Mesendoderm (in vitro differentiated cells): ENCODE results near the gene COL20A1.
"Not testable (repeated sequence)": the region's sequence is repeated elsewhere in the genome, so short reads cannot be mapped to it uniquely, and the experiment has no call there.

Experiments used
- DNase-seq: peaks from one replicate; pipeline ENCODE4 v3.0.0; 2013
- H2AK5ac ChIP-seq: 2 replicates; pipeline ENCODE4 v1.6.1; 2013; ENCODE audit warnings: low read length, inconsistent platforms
- H2BK120ac ChIP-seq: 2 replicates; pipeline ENCODE4 v1.6.1; 2013; ENCODE audit warnings: low read depth, mild to moderate bottlenecking, low read length, moderate library complexity, mixed read lengths
- H2BK15ac ChIP-seq: replicated peaks from 2 replicates; pipeline ENCODE4 v1.6.1; 2013; ENCODE audit warnings: low read depth, mild to moderate bottlenecking, moderate library complexity
- H2BK5ac ChIP-seq: 2 replicates; pipeline ENCODE4 v1.6.1; 2013; ENCODE audit warnings: low read length, inconsistent platforms
- H3K18ac ChIP-seq: 2 replicates; pipeline ENCODE4 v1.6.1; 2013; ENCODE audit warnings: mild to moderate bottlenecking, low read length, mixed read lengths
- H3K23ac ChIP-seq: one replicate; pipeline ENCODE4 v1.6.1; 2013; ENCODE audit warnings: low read length
- H3K27ac ChIP-seq: 2 replicates; pipeline ENCODE4 v1.5.1; 2013; ENCODE audit warnings: low read depth, mild to moderate bottlenecking, inconsistent platforms, low read length, moderate library complexity
- H3K27me3 ChIP-seq: 2 replicates; pipeline ENCODE4 v1.6.1; 2013; ENCODE audit warnings: low read length, control low read depth, mild to moderate bottlenecking, inconsistent platforms; ENCODE audit not compliant: insufficient read depth, poor library complexity
- H3K36me3 ChIP-seq: 2 replicates; pipeline ENCODE4 v1.6.1; 2013; ENCODE audit warnings: low read length, inconsistent platforms; ENCODE audit not compliant: control insufficient read depth, insufficient read depth
- H3K4ac ChIP-seq: one replicate; pipeline ENCODE4 v1.6.1; 2013; ENCODE audit warnings: low read depth, mild to moderate bottlenecking, low read length, moderate library complexity
- H3K4me1 ChIP-seq: 2 replicates; pipeline ENCODE4 v1.6.1; 2013; ENCODE audit warnings: low read depth, low read length, inconsistent platforms; ENCODE audit not compliant: control insufficient read depth
- H3K4me2 ChIP-seq: 2 replicates; pipeline ENCODE4 v1.6.1; 2013; ENCODE audit warnings: low read length
- H3K4me3 ChIP-seq: 2 replicates; pipeline ENCODE4 v1.5.1; 2013; ENCODE audit warnings: mild to moderate bottlenecking, low read length
- H3K56ac ChIP-seq: one replicate; pipeline ENCODE4 v1.6.1; 2013; ENCODE audit warnings: low read length
- H3K79me1 ChIP-seq: 2 replicates; pipeline ENCODE4 v1.6.1; 2013; ENCODE audit warnings: low read length, inconsistent platforms
- H3K79me2 ChIP-seq: 2 replicates; pipeline ENCODE4 v1.6.1; 2013; ENCODE audit warnings: mild to moderate bottlenecking, low read length; ENCODE audit not compliant: control insufficient read depth, insufficient read depth
- H3K9ac ChIP-seq: 2 replicates; pipeline ENCODE4 v1.6.1; 2013; ENCODE audit warnings: low read length, inconsistent platforms
- H4K5ac ChIP-seq: one replicate; pipeline ENCODE4 v1.6.1; 2013; ENCODE audit warnings: low read length
- H4K8ac ChIP-seq: one replicate; pipeline ENCODE4 v1.6.1; 2013; ENCODE audit warnings: low read depth, mild to moderate bottlenecking, control low read depth, low read length, moderate library complexity
- WGBS: extraction: QIAGEN DNeasy Blood & Tissue Kit; methylation state at CpG from one replicate; pipeline ENCODE4 v1.1.7; 2013; ENCODE audit warnings: low lambda C conversion rate, missing lambda C conversion rate; ENCODE audit not compliant: insufficient coverage; ENCODE audit errors: extremely low coverage; 5-methylcytosine and 5-hydroxymethylcytosine counted together

Gene COL20A1

DNA sequence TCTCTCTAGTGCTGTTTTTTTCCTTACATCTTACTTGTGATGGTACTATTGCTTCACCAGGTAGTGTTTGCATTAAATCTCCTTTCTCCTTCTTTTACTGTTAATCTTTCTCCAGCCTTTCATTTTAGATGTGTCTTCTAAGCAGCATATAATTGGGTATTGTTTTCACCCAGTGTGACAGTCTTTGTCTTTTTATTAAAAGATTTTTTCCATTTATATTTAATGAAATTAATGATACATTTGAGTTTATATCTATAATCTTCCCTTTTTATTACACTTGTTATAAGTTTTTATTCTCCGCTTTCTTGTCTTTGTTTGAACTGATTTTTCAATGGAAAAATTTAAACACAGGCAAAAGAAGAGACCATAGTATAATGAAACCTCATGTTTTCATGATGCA, 8.7 kb downstream of the COL20A1 start:
- H2BK15ac ChIP-seq, result no peak overlapping the region
- H3K36me3 ChIP-seq, result no peaks in the 10 kb centered on the region
- no peak overlapping the region for H3K9ac ChIP-seq
- H2AK5ac ChIP-seq, result no peak overlapping the region
- H3K18ac ChIP-seq, result no peak overlapping the region
- no peak overlapping the region for H2BK5ac ChIP-seq
- no peak overlapping the region for H4K8ac ChIP-seq
- no CpG with 5 or more reads among the region's 1 CpG for WGBS
- H3K23ac ChIP-seq, result no peak overlapping the region
- H3K27me3 ChIP-seq, result no peaks in the 10 kb centered on the region
- no peak overlapping the region for H3K56ac ChIP-seq
- H3K4me3 ChIP-seq, result no peak overlapping the region
- no peak overlapping the region for H3K27ac ChIP-seq
- no peaks in the 10 kb centered on the region for H3K79me1 ChIP-seq
- DNase-seq, result no peak
- no peak overlapping the region for H2BK120ac ChIP-seq
- no peak overlapping the region for H4K5ac ChIP-seq
- no peaks in the 10 kb centered on the region for H3K4me1 ChIP-seq
- H3K4me2 ChIP-seq, result no peak overlapping the region
- H3K79me2 ChIP-seq, result no peaks in the 10 kb centered on the region
- no peak overlapping the region for H3K4ac ChIP-seq

DNA sequence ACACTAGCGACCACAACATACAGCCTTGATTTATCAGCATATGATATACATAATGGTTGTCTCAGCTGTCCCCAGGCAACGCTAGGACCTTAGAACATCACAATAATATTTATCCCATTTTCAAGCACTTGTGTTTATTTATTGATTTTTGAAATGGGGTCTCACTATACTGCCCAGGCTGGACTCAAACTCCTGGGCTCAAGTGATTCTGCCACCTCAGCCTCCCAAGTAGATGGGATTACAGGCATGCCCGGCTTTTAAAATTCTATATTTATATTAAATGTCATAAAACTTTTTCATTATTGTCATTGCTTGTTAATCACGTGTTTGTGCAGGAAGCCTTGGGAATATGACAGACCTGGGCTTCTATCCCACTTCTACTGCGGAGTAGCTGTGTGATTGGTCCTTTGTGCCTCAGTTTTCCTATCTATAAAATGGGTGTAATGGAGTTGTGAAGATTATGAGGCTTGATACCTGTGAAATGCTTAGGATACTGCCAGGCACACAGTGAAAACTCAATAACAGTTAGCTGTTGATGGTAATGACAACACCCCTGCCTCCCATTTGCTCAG, 10.2 kb downstream of the COL20A1 start:
- Histone ChIP-seq H3K79me2 (no peaks in the 10 kb centered on the region), H4K5ac (no peak overlapping the region), H3K23ac (no peak overlapping the region), H2AK5ac (no peak overlapping the region), H3K9ac (no peak overlapping the region), H3K4me2 (no peak overlapping the region), H2BK120ac (no peak overlapping the region), H4K8ac (no peak overlapping the region), H3K36me3 (no peaks in the 10 kb centered on the region), H3K4me3 (no peak overlapping the region), H3K4me1 (no peaks in the 10 kb centered on the region), H3K79me1 (no peaks in the 10 kb centered on the region), H3K4ac (no peak overlapping the region), H3K18ac (no peak overlapping the region), H2BK5ac (no peak overlapping the region), H3K56ac (no peak overlapping the region), H3K27me3 (no peaks in the 10 kb centered on the region), H2BK15ac (no peak overlapping the region), H3K27ac (no peak overlapping the region)
- DNase-seq, result no peak
- WGBS, result no CpG with 5 or more reads among the region's 5 CpGs

- no peak overlapping the region for H2BK120ac ChIP-seq
- H3K4me1 ChIP-seq, result no peaks in the 10 kb centered on the region
- no peak overlapping the region for H2AK5ac ChIP-seq
- H2BK5ac ChIP-seq, result no peak overlapping the region
- WGBS, result no CpG with 5 or more reads among the region's 8 CpGs
- H3K9ac ChIP-seq, result no peak overlapping the region
- H3K4me3 ChIP-seq, result no peak overlapping the region
- H3K56ac ChIP-seq, result no peak overlapping the region
- H3K79me1 ChIP-seq, result no peaks in the 10 kb centered on the region
- no peak overlapping the region for H3K27ac ChIP-seq
- no peak overlapping the region for H4K8ac ChIP-seq
- no peaks in the 10 kb centered on the region for H3K27me3 ChIP-seq
- H3K4ac ChIP-seq, result no peak overlapping the region
- H3K18ac ChIP-seq, result no peak overlapping the region
- DNase-seq, result no peak
- no peaks in the 10 kb centered on the region for H3K79me2 ChIP-seq
- no peak overlapping the region for H3K4me2 ChIP-seq
- no peak overlapping the region for H4K5ac ChIP-seq
- H3K23ac ChIP-seq, result no peak overlapping the region
- no peak overlapping the region for H2BK15ac ChIP-seq
- H3K36me3 ChIP-seq, result no peaks in the 10 kb centered on the region
Observed at GRCh38 chr20:63305393-63305792, 12.4 kb downstream of the COL20A1 start.

DNA sequence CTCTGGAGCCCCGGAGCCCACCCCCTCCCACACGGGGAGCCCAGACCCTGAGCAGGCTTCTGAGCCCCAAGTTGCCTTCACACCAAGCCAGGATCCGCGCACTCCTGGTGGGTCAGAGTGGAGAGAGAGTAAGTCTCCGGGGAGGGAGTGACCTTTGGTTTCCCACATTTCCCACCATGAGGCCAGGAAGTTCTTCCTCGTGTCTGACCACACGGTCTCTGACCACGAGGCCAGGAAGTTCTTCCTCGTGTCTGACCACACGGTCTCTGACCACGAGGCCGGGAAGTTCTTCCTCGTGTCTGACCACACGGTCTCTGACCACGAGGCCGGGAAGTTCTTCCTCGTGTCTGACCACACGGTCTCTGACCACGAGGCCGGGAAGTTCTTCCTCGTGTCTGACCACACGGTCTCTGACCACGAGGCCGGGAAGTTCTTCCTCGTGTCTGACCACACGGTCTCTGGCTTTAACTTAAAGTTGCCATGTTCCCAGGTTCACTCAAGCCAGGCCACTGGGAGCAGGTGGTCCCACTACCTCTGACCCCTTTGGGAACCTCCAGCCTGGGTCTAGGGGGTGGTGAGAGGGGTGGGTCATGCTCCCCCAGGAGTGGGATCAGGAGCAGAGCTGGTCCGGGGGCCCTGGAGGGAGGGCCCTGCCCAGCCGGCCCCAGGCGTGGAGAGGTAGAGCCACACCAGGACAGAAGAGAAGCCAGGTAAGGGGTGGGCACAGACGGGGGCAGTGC, 13.1 kb downstream of the COL20A1 start:
- H3K36me3 ChIP-seq, H3K23ac ChIP-seq, H3K4ac ChIP-seq, H4K5ac ChIP-seq, H3K27me3 ChIP-seq, H3K27ac ChIP-seq, H3K9ac ChIP-seq, H2BK15ac ChIP-seq, DNase-seq, H2BK120ac ChIP-seq, H2AK5ac ChIP-seq, H3K4me2 ChIP-seq, H2BK5ac ChIP-seq, H3K4me1 ChIP-seq, H3K79me2 ChIP-seq, H3K56ac ChIP-seq, H3K79me1 ChIP-seq, H4K8ac ChIP-seq, H3K4me3 ChIP-seq, H3K18ac ChIP-seq: not testable (repeated sequence)
- no CpG with 5 or more reads among the region's 30 CpGs for WGBS

DNA sequence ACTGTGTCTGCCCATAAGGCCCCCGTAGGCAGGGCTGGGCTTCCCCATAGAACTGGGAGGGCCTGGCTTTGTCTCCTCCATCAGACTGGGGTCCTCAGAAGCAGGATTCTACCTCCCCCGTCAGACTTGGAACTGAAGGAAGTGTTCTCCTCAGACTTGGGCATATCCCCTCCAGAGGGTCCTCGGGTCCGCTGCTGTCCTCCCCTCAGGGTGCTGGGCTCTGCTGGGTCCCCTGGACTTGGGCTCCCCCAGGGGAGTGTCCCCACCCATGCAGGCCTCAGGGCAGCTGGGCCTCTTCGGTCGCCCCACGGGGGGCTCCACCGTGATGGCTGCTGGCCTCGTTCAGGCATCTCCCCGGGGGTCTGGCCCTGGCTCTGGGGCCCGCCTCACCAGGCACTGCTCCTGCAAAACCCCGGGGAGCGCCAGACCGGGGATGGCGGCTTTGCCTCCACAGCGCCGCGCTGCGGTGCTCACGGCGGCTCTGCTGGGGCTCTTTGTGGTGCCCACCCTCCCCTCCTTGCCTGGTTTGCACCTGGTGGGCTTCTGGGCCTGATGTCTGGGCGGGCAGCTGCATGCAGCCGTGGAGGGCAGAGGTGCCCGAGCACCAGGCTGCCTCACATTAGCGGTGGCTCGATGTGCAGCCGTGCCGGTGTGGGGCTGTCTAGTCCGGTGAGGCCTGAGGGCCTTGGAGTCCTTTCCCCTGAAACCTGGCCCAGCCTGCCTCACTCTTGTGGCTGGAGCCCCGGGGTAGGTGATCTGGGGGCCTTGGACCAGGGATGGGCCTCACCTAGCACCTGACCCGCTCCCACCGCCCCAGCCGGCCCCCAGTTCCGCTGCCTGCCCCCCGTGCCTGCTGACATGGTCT, 13.9 kb downstream of the COL20A1 start:
- H3K27ac ChIP-seq, result no peak overlapping the region
- H3K56ac ChIP-seq, result no peak overlapping the region
- WGBS, result no CpG with 5 or more reads among the region's 35 CpGs
- no peaks in the 10 kb centered on the region for H3K4me1 ChIP-seq
- H2BK120ac ChIP-seq, result no peak overlapping the region
- no peaks in the 10 kb centered on the region for H3K79me2 ChIP-seq
- no peak for DNase-seq
- H3K23ac ChIP-seq, result no peak overlapping the region
- H2BK5ac ChIP-seq, result no peak overlapping the region
- H4K8ac ChIP-seq, result no peak overlapping the region
- H3K4me3 ChIP-seq, result no peak overlapping the region
- no peak overlapping the region for H2BK15ac ChIP-seq
- no peak overlapping the region for H3K9ac ChIP-seq
- no peak overlapping the region for H3K4me2 ChIP-seq
- H3K18ac ChIP-seq, result no peak overlapping the region
- H3K27me3 ChIP-seq, result no peaks in the 10 kb centered on the region
- H3K4ac ChIP-seq, result no peak overlapping the region
- H3K79me1 ChIP-seq, result no peaks in the 10 kb centered on the region
- H2AK5ac ChIP-seq, result no peak overlapping the region
- no peaks in the 10 kb centered on the region for H3K36me3 ChIP-seq
- no peak overlapping the region for H4K5ac ChIP-seq
